C4-2B (cell line): Measurements from ENCODE around the gene COL1A1.

ENCODE experiments used
- CTCF ChIP-seq: fragments of 450-650 bp; conservative IDR thresholded peaks from 2 replicates; pipeline ENCODE4 v1.5.1; 2017; ENCODE audit warnings: mild to moderate bottlenecking
- ZFX ChIP-seq: fragments of 450-650 bp; IDR thresholded peaks from 2 replicates; pipeline ENCODE4 v1.6.1; 2017

GRCh38 chr17:50196826-50197225 is 4.6 kb downstream of the COL1A1 start:
- no peak for TF ChIP-seq CTCF
- no peak for TF ChIP-seq ZFX
